ENCODE data around the gene RABGAP1. TPM values are rescaled to one million over a fixed set of nuclear protein-coding genes. Genes with fewer than 3 reads are reported as not detected.

RABGAP1 gene
- total and polyA plus RNA-seq, 2 experiments from 2014 or later, result 8.5 to 33.9 TPM

DNA sequence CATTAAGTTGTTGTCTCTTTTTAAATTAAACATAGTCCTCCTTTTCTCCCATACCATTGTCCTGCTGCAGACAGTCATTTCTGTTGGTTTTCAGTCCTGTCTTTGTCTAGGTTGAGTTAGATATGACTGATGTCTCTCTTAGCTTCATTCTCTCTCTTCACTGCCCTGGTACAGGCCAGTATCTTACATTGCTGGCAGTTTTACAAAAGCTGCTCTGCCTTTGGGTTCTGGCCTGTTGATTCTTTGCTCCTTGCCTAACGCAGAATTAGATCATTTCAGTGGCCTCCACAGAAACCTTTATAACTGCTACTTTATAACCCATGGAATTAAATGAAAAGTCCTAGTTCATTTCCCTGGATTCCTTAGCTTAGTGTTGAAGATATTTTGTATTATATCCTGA lies 126.3 kb downstream of the RABGAP1 start:
- peaks cover 2% of the 10 kb centered on the region for H3K27me3 Mint-ChIP-seq (ENCODE audit: insufficient read depth, low read depth, poor library complexity)
- no peaks in the 10 kb centered on the region for H3K9me3 Mint-ChIP-seq
- peaks cover 32% of the 10 kb centered on the region for H3K36me3 Mint-ChIP-seq (ENCODE audit: low read depth)
- H3K4me3 ChIP-seq, result no peak overlapping the region
- H3F3A ChIP-seq (replicated peaks; ENCODE audit: low read depth), result no peaks in the 10 kb centered on the region
- ATAC-seq (no peak), DNase-seq (ENCODE audit: low spot score) (no peak)
- no peak overlapping the region for H3K27ac ChIP-seq (ENCODE audit: low read depth)
- no peak overlapping the region for H2AFZ ChIP-seq
- H3K4me3 Mint-ChIP-seq, result no peak overlapping the region
- TF ChIP-seq ZNF114 (CRISPR knock-in tag; IDR thresholded peaks at IDR 0.05) (no peak), ZNF331 (CRISPR knock-in tag; IDR thresholded peaks at IDR 0.05; ENCODE audit: low read depth) (no peak), STAT1 (IDR thresholded peaks at IDR 0.05; ENCODE audit: unreplicated experiment) (no peak), CREB1 (CRISPR knock-in tag; IDR thresholded peaks at IDR 0.05; ENCODE audit: low read depth) (no peak), POLR2AphosphoS5 (IDR thresholded peaks at IDR 0.05; ENCODE audit: low read depth) (no peak), EZH2 (IDR thresholded peaks at IDR 0.05; ENCODE audit: low read depth, unreplicated experiment) (no peak), NANOG (IDR thresholded peaks at IDR 0.05; ENCODE audit: borderline replicate concordance) (no peak)
- TF ChIP-seq, protein P1, sequence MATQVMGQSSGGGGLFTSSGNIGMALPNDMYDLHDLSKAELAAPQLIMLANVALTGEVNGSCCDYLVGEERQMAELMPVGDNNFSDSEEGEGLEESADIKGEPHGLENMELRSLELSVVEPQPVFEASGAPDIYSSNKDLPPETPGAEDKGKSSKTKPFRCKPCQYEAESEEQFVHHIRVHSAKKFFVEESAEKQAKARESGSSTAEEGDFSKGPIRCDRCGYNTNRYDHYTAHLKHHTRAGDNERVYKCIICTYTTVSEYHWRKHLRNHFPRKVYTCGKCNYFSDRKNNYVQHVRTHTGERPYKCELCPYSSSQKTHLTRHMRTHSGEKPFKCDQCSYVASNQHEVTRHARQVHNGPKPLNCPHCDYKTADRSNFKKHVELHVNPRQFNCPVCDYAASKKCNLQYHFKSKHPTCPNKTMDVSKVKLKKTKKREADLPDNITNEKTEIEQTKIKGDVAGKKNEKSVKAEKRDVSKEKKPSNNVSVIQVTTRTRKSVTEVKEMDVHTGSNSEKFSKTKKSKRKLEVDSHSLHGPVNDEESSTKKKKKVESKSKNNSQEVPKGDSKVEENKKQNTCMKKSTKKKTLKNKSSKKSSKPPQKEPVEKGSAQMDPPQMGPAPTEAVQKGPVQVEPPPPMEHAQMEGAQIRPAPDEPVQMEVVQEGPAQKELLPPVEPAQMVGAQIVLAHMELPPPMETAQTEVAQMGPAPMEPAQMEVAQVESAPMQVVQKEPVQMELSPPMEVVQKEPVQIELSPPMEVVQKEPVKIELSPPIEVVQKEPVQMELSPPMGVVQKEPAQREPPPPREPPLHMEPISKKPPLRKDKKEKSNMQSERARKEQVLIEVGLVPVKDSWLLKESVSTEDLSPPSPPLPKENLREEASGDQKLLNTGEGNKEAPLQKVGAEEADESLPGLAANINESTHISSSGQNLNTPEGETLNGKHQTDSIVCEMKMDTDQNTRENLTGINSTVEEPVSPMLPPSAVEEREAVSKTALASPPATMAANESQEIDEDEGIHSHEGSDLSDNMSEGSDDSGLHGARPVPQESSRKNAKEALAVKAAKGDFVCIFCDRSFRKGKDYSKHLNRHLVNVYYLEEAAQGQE (IDR thresholded peaks at IDR 0.05; ENCODE audit: unreplicated experiment), result no peak
- H3K4me2 ChIP-seq, result no peak overlapping the region
- no peaks in the 10 kb centered on the region for H3K27me3 ChIP-seq (ENCODE audit: insufficient read depth)
- no peaks in the 10 kb centered on the region for H3K9me2 ChIP-seq (ENCODE audit: insufficient read depth)
- no peaks in the 10 kb centered on the region; the same call in 1 of the 2 replicates for H4K20me1 ChIP-seq (replicated peaks; ENCODE audit: insufficient read depth)
- H3K4me1 ChIP-seq (ENCODE audit: insufficient read depth), result peaks cover 23% of the 10 kb centered on the region
- H3K4me1 Mint-ChIP-seq, result peaks cover 21% of the 10 kb centered on the region
- H3K36me3 ChIP-seq (ENCODE audit: insufficient read depth), result peaks cover 19% of the 10 kb centered on the region
- no peaks in the 10 kb centered on the region for H3K79me2 ChIP-seq (replicated peaks; ENCODE audit: insufficient read depth)
- H3K27ac Mint-ChIP-seq, result no peak overlapping the region

DNA sequence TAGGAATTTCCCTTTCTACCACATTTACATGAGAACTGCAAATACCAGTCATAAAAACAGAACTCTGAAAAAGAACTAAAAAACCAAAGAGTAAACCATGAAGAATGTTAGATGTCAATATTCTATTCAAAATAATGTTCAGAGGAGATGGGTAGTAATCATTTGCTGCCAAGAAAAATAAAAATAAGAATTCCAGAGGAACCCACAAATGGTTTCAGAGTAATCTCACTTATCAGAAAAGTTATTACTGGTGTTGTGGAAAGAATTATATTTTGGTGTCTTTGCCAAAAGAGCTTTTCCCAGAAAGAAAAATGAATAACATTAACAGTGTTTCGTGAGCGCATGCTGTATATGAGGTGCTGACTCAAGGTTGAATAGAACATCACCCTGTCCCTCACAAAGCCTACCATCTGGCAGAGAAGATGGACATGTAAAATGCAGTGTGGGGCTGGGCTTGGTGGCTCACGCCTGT lies 128.2 kb downstream of the RABGAP1 start:
- Histone ChIP-seq H3K27me3 (ENCODE audit: insufficient read depth) (no peaks in the 10 kb centered on the region), H2AFZ (no peak overlapping the region), H3K36me3 (ENCODE audit: insufficient read depth) (peaks cover 19% of the 10 kb centered on the region), H4K20me1 (replicated peaks; ENCODE audit: insufficient read depth) (no peaks in the 10 kb centered on the region; the same call in 1 of the 2 replicates), H3K4me1 (ENCODE audit: insufficient read depth) (peaks cover 30% of the 10 kb centered on the region), H3F3A (replicated peaks; ENCODE audit: low read depth) (no peaks in the 10 kb centered on the region), H3K4me2 (no peak overlapping the region), H3K9me2 (ENCODE audit: insufficient read depth) (no peaks in the 10 kb centered on the region), H3K79me2 (replicated peaks; ENCODE audit: insufficient read depth) (no peaks in the 10 kb centered on the region), H3K27ac (ENCODE audit: low read depth) (no peak overlapping the region), H3K4me3 (no peak overlapping the region)
- no peaks in the 10 kb centered on the region for H3K9me3 Mint-ChIP-seq
- H3K4me1 Mint-ChIP-seq, result peaks cover 35% of the 10 kb centered on the region
- H3K27ac Mint-ChIP-seq, result no peak overlapping the region
- no peaks in the 10 kb centered on the region for H3K27me3 Mint-ChIP-seq (ENCODE audit: insufficient read depth, low read depth, poor library complexity)
- peaks cover 35% of the 10 kb centered on the region for H3K36me3 Mint-ChIP-seq (ENCODE audit: low read depth)
- ATAC-seq, result no peak
- DNase-seq (ENCODE audit: low spot score), result no peak
- H3K4me3 Mint-ChIP-seq, result no peak overlapping the region
- no peak for TF ChIP-seq EZH2phosphoT487 (IDR thresholded peaks at IDR 0.05; ENCODE audit: unreplicated experiment)
- TF ChIP-seq STAT1 (IDR thresholded peaks at IDR 0.05; ENCODE audit: unreplicated experiment), result no peak
- TF ChIP-seq ZNF114 (CRISPR knock-in tag; IDR thresholded peaks at IDR 0.05), result no peak
- TF ChIP-seq, protein P2, sequence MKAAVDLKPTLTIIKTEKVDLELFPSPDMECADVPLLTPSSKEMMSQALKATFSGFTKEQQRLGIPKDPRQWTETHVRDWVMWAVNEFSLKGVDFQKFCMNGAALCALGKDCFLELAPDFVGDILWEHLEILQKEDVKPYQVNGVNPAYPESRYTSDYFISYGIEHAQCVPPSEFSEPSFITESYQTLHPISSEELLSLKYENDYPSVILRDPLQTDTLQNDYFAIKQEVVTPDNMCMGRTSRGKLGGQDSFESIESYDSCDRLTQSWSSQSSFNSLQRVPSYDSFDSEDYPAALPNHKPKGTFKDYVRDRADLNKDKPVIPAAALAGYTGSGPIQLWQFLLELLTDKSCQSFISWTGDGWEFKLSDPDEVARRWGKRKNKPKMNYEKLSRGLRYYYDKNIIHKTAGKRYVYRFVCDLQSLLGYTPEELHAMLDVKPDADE (IDR thresholded peaks at IDR 0.05), result no peak
- TF ChIP-seq, protein P3, sequence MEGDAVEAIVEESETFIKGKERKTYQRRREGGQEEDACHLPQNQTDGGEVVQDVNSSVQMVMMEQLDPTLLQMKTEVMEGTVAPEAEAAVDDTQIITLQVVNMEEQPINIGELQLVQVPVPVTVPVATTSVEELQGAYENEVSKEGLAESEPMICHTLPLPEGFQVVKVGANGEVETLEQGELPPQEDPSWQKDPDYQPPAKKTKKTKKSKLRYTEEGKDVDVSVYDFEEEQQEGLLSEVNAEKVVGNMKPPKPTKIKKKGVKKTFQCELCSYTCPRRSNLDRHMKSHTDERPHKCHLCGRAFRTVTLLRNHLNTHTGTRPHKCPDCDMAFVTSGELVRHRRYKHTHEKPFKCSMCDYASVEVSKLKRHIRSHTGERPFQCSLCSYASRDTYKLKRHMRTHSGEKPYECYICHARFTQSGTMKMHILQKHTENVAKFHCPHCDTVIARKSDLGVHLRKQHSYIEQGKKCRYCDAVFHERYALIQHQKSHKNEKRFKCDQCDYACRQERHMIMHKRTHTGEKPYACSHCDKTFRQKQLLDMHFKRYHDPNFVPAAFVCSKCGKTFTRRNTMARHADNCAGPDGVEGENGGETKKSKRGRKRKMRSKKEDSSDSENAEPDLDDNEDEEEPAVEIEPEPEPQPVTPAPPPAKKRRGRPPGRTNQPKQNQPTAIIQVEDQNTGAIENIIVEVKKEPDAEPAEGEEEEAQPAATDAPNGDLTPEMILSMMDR (conservative IDR thresholded peaks at IDR 0.05; ENCODE audit: low read depth in 2 of 2), result no peak
- TF ChIP-seq JUNB (IDR thresholded peaks at IDR 0.05; ENCODE audit: unreplicated experiment), result no peak

Measured in GM23338 (cell line).